ENCODE data around the gene SLC13A4. TPM values are rescaled to one million over a fixed set of nuclear protein-coding genes. Genes with fewer than 3 reads are reported as not detected.

SLC13A4 gene
- total RNA-seq, 1 donor from 2014 or later, result 0.08 TPM

- no peak for TF ChIP-seq CTCF (IDR thresholded peaks at IDR 0.05; ENCODE audit: insufficient read depth, low read length, poor library complexity, severe bottlenecking)
These were observed 3.1 kb upstream of the SLC13A4 start for GRCh38 chr7:135731131-135731530.

GRCh38 chr7:135729230-135729629 is 1.2 kb upstream of the SLC13A4 start:
- no peak for DNase-seq (ENCODE audit: low read depth)
- Histone ChIP-seq H3K36me3 (ENCODE audit: control insufficient read depth, insufficient read depth, low read length) (no peaks in the 10 kb centered on the region), H3K4me3 (ENCODE audit: low read depth, low read length) (no peak overlapping the region), H3K27me3 (ENCODE audit: control insufficient read depth, insufficient read depth, low read length) (no peaks in the 10 kb centered on the region)
- TF ChIP-seq CTCF (IDR thresholded peaks at IDR 0.05; ENCODE audit: insufficient read depth, low read length, poor library complexity, severe bottlenecking), result no peak

More at GRCh38 chr7:135731131-135731530, 3.1 kb upstream of the SLC13A4 start:
- no peak for DNase-seq (ENCODE audit: low read depth)
- Histone ChIP-seq H3K36me3 (ENCODE audit: control insufficient read depth, insufficient read depth, low read length) (no peaks in the 10 kb centered on the region), H3K27me3 (ENCODE audit: control insufficient read depth, insufficient read depth, low read length) (no peaks in the 10 kb centered on the region), H3K4me3 (ENCODE audit: low read depth, low read length) (no peak overlapping the region)

GRCh38 chr7:135726911-135727673 is 894 bp downstream of the SLC13A4 start:
- no peak for TF ChIP-seq CTCF (IDR thresholded peaks at IDR 0.05; ENCODE audit: insufficient read depth, low read length, poor library complexity, severe bottlenecking)
- H3K27me3 ChIP-seq (ENCODE audit: control insufficient read depth, insufficient read depth, low read length), result no peaks in the 10 kb centered on the region
- H3K4me3 ChIP-seq (ENCODE audit: low read depth, low read length), result no peak overlapping the region
- H3K36me3 ChIP-seq (ENCODE audit: control insufficient read depth, insufficient read depth, low read length), result no peaks in the 10 kb centered on the region
- no peak for DNase-seq (ENCODE audit: low read depth)

- no peak for TF ChIP-seq CTCF (IDR thresholded peaks at IDR 0.05; ENCODE audit: insufficient read depth, low read length, poor library complexity, severe bottlenecking)
- H3K36me3 ChIP-seq (ENCODE audit: control insufficient read depth, insufficient read depth, low read length), result no peaks in the 10 kb centered on the region
- no peaks in the 10 kb centered on the region for H3K27me3 ChIP-seq (ENCODE audit: control insufficient read depth, insufficient read depth, low read length)
- H3K4me3 ChIP-seq (ENCODE audit: low read depth, low read length), result no peak overlapping the region
- DNase-seq (ENCODE audit: low read depth), result no peak
These were observed 1.7 kb downstream of the SLC13A4 start for GRCh38 chr7:135726276-135726788.

- DNase-seq (ENCODE audit: low read depth), result no peak
- no peaks in the 10 kb centered on the region for H3K36me3 ChIP-seq (ENCODE audit: control insufficient read depth, insufficient read depth, low read length)
- no peaks in the 10 kb centered on the region for H3K27me3 ChIP-seq (ENCODE audit: control insufficient read depth, insufficient read depth, low read length)
- no peak overlapping the region for H3K4me3 ChIP-seq (ENCODE audit: low read depth, low read length)
- no peak for TF ChIP-seq CTCF (IDR thresholded peaks at IDR 0.05; ENCODE audit: insufficient read depth, low read length, poor library complexity, severe bottlenecking)
These were observed 4.6 kb downstream of the SLC13A4 start for GRCh38 chr7:135723411-135723810.

All from kidney epithelial cell (primary cell).